ENCODE results near the gene KPNA4.
"Not testable (repeated sequence)": the region's sequence is repeated elsewhere in the genome, so short reads cannot be mapped to it uniquely, and the experiment has no call there.

Gene KPNA4

GRCh38 chr3:160573955-160574525 is 8.7 kb upstream of the KPNA4 start:
- not testable (repeated sequence) for DNase-seq (ENCODE audit: low read depth in 2 of 2)

GRCh38 chr3:160569894-160570652 is 4.7 kb upstream of the KPNA4 start:
- DNase-seq (ENCODE audit: low read depth in 2 of 2), result no peak

DNA sequence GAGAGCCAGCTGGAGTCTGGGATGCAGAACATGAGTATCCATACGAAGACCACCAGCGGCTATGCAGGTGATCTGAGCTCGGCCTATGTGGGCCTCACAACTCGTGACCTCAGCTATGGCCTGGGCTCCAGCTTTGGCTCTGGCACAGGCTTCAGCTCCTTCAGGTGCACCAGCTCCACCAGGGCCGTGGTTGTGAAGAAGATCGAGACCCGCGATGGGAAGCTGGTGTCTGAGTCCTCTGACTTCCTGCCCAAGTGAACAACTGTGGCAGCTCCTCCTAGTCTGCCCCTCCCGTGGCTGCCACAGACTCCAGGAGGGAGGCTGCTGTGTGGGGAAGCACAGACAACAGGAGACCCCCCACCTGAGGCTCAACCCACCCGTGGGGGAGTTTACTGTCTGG is 3.6 kb upstream of the KPNA4 start:
- DNase-seq (ENCODE audit: low read depth in 2 of 2), result no peak

- DNase-seq (ENCODE audit: low read depth in 2 of 2), result no peak
Observed at GRCh38 chr3:160567774-160568173, 2.4 kb upstream of the KPNA4 start.

DNA sequence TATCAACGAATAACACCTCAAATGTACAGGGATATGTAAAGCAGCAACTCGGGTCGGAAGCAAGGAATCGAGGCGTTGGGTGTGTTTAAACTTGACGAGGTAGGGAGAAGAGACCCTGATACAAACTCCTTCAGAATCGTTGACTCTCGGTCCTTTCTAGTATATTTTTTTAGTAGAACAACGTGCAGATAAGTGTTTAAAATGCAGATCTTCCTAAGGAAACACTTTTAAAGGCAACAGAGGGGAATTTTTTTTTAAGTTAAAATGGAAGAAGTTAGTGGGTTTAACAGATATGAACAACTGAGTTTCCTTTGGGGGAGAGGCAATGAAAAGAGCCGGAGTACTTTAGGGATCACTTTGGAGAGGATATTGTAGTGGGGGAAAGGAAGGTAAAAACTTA is 1.1 kb upstream of the KPNA4 start:
- no peak for DNase-seq (ENCODE audit: low read depth in 2 of 2)

GRCh38 chr3:160564949-160565441 is 376 bp downstream of the KPNA4 start:
- DNase-seq (ENCODE audit: low read depth in 2 of 2), result peak; percentile 42 to 50

GRCh38 chr3:160564258-160564911 is 986 bp downstream of the KPNA4 start:
- no peak for DNase-seq (ENCODE audit: low read depth in 2 of 2)

- no peak for DNase-seq (ENCODE audit: low read depth in 2 of 2)
Observed at GRCh38 chr3:160562952-160563351, 2.4 kb downstream of the KPNA4 start.

DNA sequence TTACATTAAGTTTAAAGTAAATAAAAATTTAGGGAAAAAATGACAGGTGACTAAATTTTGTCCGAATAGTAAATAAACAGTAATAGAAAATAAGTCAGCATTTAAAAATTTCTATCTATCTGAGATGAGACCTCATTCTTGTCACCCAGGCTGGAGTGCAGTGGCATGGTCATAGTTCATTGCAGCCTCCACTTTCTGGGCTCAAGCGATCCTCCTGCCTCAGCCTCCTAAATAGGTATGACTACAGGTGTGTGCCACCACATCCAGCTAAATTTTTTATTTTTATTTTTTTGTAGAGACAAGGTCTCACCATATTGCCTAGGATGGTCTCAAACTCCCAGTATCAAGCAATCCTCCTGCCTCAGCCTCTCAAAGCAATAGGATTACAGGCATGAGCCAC is 7.8 kb downstream of the KPNA4 start:
- no peak for DNase-seq (ENCODE audit: low read depth in 2 of 2)

DNA sequence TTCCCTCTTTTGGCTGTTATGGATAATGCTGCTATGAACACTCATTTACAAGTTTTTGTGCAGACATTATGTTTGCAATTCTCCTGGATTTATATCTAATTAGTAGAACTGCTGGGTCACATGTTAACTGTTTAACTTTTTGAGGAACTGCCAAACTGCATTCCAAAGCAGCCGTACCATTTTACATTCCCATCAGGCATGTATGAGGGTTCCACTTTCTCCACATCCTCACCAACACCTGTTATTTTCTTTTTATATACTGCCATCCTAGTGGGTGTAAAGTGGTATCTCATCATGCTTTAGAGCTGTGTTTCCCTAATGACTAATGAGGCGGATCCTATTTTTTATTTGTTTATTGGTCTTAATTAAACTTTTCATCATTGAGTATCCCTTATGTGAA is 9.2 kb downstream of the KPNA4 start:
- DNase-seq (ENCODE audit: low read depth in 2 of 2), result no peak

DNA sequence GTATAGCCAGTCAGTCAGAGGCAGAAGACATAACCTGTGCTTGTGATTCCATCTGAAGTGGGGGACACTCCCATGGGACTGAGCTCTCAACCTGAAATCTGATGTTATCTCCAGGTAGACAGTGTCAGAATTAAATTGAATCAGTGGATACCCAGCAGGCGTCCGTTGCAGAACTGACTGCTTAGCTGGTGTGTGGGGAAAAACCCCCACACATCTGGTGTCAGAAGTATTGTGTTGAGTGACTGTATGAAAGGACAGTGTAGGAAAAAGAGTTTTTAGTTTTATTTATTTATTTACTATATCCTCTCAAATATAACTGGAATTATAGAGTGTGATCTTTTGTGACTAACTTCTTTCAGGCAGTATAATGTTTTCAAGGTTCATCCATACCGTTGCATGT is 10.4 kb downstream of the KPNA4 start:
- DNase-seq (ENCODE audit: low read depth in 2 of 2), result no peak

DNA sequence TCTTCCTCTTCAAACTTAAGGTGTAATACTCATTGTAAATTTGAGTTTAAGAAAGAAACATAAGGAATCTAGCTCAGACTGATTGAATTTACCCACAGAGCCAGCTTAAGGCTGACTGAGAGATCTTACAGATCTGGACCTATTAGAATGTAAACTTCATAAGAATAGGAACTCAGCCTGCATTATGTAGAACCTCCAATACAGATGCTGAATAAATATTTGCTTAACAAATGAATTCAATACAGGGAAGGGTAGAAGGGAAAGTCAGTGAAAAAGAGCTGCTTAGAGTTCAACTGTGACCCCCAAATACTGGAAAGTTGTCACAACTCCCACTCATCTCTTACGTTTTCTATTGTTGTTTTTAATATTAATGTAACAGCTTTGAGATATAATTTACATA is 11.5 kb downstream of the KPNA4 start:
- no peak for DNase-seq (ENCODE audit: low read depth in 2 of 2)

GRCh38 chr3:160546727-160547126 is 18.6 kb downstream of the KPNA4 start:
- DNase-seq (ENCODE audit: low read depth in 2 of 2), result no peak

DNA sequence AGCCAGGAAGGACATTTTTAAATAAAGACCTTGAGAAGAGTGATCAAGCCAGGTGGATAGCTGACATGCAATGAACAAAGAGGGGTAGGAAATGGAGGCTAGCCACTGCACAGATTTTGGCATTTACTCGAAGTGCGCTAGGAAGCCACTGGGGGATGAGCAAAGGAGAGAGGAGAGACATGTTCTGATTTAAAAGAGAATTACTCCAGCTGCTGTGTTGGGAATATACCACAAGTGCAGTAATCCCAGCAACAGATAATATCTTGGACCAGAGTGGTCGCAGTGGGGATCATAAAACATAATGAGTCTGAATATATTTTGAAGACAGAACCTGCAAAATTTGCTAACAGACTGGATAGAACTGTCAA is 19.9 kb downstream of the KPNA4 start:
- DNase-seq (ENCODE audit: low read depth in 2 of 2), result no peak

DNA sequence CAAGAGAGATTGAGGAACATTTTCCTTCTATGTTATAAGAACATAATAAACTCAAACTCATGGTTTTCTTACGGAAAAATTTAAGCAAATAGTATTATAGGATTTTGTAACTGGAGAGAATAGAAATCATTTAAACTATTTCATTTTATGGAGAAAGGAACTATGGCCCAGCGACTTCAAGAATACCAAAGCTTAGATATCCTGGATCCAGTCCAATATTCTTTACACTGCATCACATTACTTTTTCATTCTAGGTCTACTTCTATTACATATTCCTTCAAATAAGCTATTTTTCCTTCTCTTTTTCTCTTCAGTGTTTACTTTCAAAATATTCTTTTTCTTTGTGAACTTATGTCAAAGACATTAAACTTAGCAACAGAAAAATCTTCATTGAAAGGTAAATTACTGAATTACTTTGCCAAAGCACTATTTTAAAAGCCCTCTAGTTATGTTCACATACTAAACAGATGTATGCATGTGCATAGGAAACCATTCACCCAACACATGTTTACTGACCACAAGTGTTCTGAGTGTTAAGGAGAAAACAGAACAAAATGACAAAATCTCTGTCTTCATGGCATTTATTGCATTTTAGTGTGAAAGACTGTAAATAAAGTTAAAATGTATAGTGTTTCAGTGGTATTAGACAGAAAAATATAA is 20.4 kb downstream of the KPNA4 start:
- no peak for DNase-seq (ENCODE audit: low read depth in 2 of 2)

- no peak for DNase-seq (ENCODE audit: low read depth in 2 of 2)
Observed at GRCh38 chr3:160540551-160540950, 24.8 kb downstream of the KPNA4 start.

- no peak for DNase-seq (ENCODE audit: low read depth in 2 of 2)
Observed at GRCh38 chr3:160538895-160539294, 26.5 kb downstream of the KPNA4 start.

GRCh38 chr3:160537729-160538128 is 27.6 kb downstream of the KPNA4 start:
- no peak for DNase-seq (ENCODE audit: low read depth in 2 of 2)

DNA sequence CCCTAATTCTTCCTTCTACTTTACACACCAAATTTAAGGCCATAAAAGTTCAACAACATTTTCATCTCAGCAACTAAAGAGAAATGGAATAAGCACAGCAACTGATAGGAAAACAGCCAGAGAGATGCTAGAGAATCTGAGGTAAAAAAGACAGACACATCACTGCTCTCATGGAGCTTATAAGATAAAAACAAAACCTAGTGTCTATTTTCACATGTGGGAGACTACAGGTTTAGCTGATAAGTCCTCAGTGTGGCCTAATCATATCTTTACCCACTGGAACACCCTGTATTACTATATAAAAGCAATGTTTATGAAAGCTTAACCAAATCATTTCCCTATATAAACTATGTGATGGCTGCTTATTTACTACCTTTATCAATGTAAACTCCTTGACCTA is 33.0 kb downstream of the KPNA4 start:
- DNase-seq (ENCODE audit: low read depth in 2 of 2), result no peak

DNA sequence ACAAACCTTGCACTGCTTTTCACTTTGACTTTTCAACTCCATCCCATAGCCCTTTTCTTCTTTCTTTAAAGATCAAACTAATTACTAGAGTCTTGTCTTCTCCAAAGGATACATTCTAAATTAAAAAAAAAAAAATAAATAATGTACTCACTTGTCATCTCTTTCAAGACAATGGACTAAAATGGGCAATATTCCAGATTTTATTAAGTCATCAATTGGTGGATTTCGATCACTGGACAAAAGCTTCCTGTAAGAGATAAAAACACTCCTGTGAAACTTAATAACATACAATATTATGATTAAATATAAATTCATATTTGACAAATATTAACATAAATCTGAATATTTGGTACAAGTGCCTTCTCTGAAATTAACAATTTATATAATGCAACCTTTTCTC is 34.1 kb downstream of the KPNA4 start:
- no peak for DNase-seq (ENCODE audit: low read depth in 2 of 2)

GRCh38 chr3:160516391-160516790 is 49.0 kb downstream of the KPNA4 start:
- DNase-seq (ENCODE audit: low read depth in 2 of 2), result not testable (repeated sequence)

- no peak for DNase-seq (ENCODE audit: low read depth in 2 of 2)
Observed at GRCh38 chr3:160501325-160501724, 64.0 kb downstream of the KPNA4 start.

- no peak for DNase-seq (ENCODE audit: low read depth in 2 of 2)
Observed at GRCh38 chr3:160498202-160498601, 67.2 kb downstream of the KPNA4 start.
